H9 (cell line): Measurements from ENCODE around the gene LAMTOR5. TPM values are rescaled to one million over a fixed set of nuclear protein-coding genes. Genes with fewer than 3 reads are reported as not detected.

Experiments used
- DNase-seq: peaks from one replicate; pipeline ENCODE4 v3.0.0-alpha.2; 2017
- H2AFZ ChIP-seq: one replicate; pipeline ENCODE4 v1.6.1; 2013; ENCODE audit warnings: mild to moderate bottlenecking, low read length, control low read depth, moderate library complexity
- H2AK5ac ChIP-seq: 2 replicates; pipeline ENCODE4 v1.6.1; 2013; ENCODE audit warnings: low read length, control low read depth, mixed read lengths; ENCODE audit not compliant: insufficient read length
- H2BK120ac ChIP-seq: one replicate; pipeline ENCODE4 v1.6.1; 2013; ENCODE audit warnings: low read depth, mild to moderate bottlenecking, low read length, control low read depth, inconsistent platforms; ENCODE audit not compliant: poor library complexity, severe bottlenecking
- H2BK12ac ChIP-seq: 2 replicates; pipeline ENCODE4 v1.6.1; 2013; ENCODE audit warnings: low read length, control low read depth, mixed read lengths, low read depth; ENCODE audit not compliant: insufficient read length
- H2BK15ac ChIP-seq: 2 replicates; pipeline ENCODE4 v1.6.1; 2013; ENCODE audit warnings: low read depth, low read length, control low read depth
- H2BK20ac ChIP-seq: one replicate; pipeline ENCODE4 v1.6.1; 2013; ENCODE audit warnings: low read depth, mild to moderate bottlenecking, low read length, control low read depth, inconsistent platforms; ENCODE audit not compliant: poor library complexity, severe bottlenecking
- H2BK5ac ChIP-seq: 2 replicates; pipeline ENCODE4 v1.6.1; 2013; ENCODE audit warnings: low read length, control low read depth, mixed read lengths; ENCODE audit not compliant: insufficient read length
- H3K14ac ChIP-seq: 2 replicates; pipeline ENCODE4 v1.6.1; 2013; ENCODE audit warnings: low read length, control low read depth; ENCODE audit not compliant: insufficient read depth
- H3K18ac ChIP-seq: 2 replicates; pipeline ENCODE4 v1.6.1; 2013; ENCODE audit warnings: low read depth, mild to moderate bottlenecking, mixed read lengths, low read length, control low read depth; ENCODE audit not compliant: insufficient read length
- H3K23ac ChIP-seq: 2 replicates; pipeline ENCODE4 v1.6.1; 2013; ENCODE audit warnings: low read length, control low read depth, mixed read lengths, low read depth; ENCODE audit not compliant: insufficient read length
- H3K23me2 ChIP-seq: 2 replicates; pipeline ENCODE4 v1.6.1; 2013; ENCODE audit warnings: low read depth, mild to moderate bottlenecking, mixed read lengths, low read length, control low read depth; ENCODE audit not compliant: insufficient read length, poor library complexity, severe bottlenecking
- H3K27ac ChIP-seq: 2 replicates; pipeline ENCODE4 v1.5.1; 2013; ENCODE audit warnings: low read length, control low read depth, mixed read lengths, low read depth; ENCODE audit not compliant: insufficient read length
- H3K27me3 ChIP-seq: 2 replicates; pipeline ENCODE4 v1.6.1; 2013; ENCODE audit warnings: low read length, control low read depth, inconsistent platforms; ENCODE audit not compliant: insufficient read depth
- H3K4ac ChIP-seq: 2 replicates; pipeline ENCODE4 v1.6.1; 2013; ENCODE audit warnings: low read depth, mild to moderate bottlenecking, control low read depth, inconsistent platforms, low read length, moderate library complexity
- H3K4me1 ChIP-seq: 2 replicates; pipeline ENCODE4 v1.6.1; 2013; ENCODE audit warnings: low read length, control low read depth, inconsistent platforms; ENCODE audit not compliant: insufficient read depth
- H3K4me2 ChIP-seq: 2 replicates; pipeline ENCODE4 v1.6.1; 2013; ENCODE audit warnings: low read length, control low read depth, mixed read lengths; ENCODE audit not compliant: insufficient read length, insufficient read depth
- H3K56ac ChIP-seq: 2 replicates; pipeline ENCODE4 v1.6.1; 2013; ENCODE audit warnings: low read depth, mild to moderate bottlenecking, mixed read lengths, low read length, control low read depth; ENCODE audit not compliant: insufficient read length
- H3K79me1 ChIP-seq: 2 replicates; pipeline ENCODE4 v1.6.1; 2013; ENCODE audit warnings: low read depth, mild to moderate bottlenecking, moderate library complexity, low read length, control low read depth, inconsistent platforms; ENCODE audit not compliant: insufficient read depth, poor library complexity, severe bottlenecking
- H3K79me2 ChIP-seq: 2 replicates; pipeline ENCODE4 v1.6.1; 2013; ENCODE audit warnings: low read length, control low read depth, inconsistent platforms; ENCODE audit not compliant: insufficient read depth
- H3K9ac ChIP-seq: 2 replicates; pipeline ENCODE4 v1.6.1; 2013; ENCODE audit warnings: low read length, control low read depth, mixed read lengths; ENCODE audit not compliant: insufficient read length; ENCODE audit errors: extremely low read depth
- H3K9me3 ChIP-seq: one replicate; pipeline ENCODE4 v1.6.1; 2013; ENCODE audit warnings: low read depth, low read length, inconsistent platforms; ENCODE audit not compliant: control insufficient read depth
- H3T11ph ChIP-seq: one replicate; pipeline ENCODE4 v1.6.1; 2013; ENCODE audit warnings: mild to moderate bottlenecking, low read length, control low read depth, inconsistent platforms
- H4K20me1 ChIP-seq: one replicate; pipeline ENCODE4 v1.6.1; 2013; ENCODE audit not compliant: control insufficient read depth, insufficient read length, insufficient read depth
- H4K5ac ChIP-seq: 2 replicates; pipeline ENCODE4 v1.6.1; 2013; ENCODE audit warnings: low read depth, mild to moderate bottlenecking, mixed read lengths, low read length, control low read depth; ENCODE audit not compliant: insufficient read length
- H4K8ac ChIP-seq: replicated peaks from 2 replicates; pipeline ENCODE4 v1.6.1; 2013; ENCODE audit warnings: low read length, control low read depth, mixed read lengths, low read depth; ENCODE audit not compliant: insufficient read length
- H4K91ac ChIP-seq: 2 replicates; pipeline ENCODE4 v1.6.1; 2013; ENCODE audit warnings: low read depth, mild to moderate bottlenecking, moderate library complexity, mixed read lengths, low read length, control low read depth; ENCODE audit not compliant: insufficient read length
- H3K27ac Mint-ChIP-seq, 3 experiments: 2 replicates in 2 of 3; 3 replicates in 1 of 3; pipeline ENCODE4 v1.8.0; 2020 to 2021; ENCODE audit warnings: mixed read lengths in 3 of 3, mild to moderate bottlenecking in 1 of 3, moderate library complexity in 1 of 3
- H3K27me3 Mint-ChIP-seq: 2 replicates; pipeline ENCODE4 v1.8.0; 2021; ENCODE audit warnings: low read depth, mild to moderate bottlenecking, moderate library complexity, mixed read lengths
- H3K36me3 Mint-ChIP-seq, 3 experiments: 2 replicates in 2 of 3; 3 replicates in 1 of 3; pipeline ENCODE4 v1.8.0; 2020 to 2021; ENCODE audit warnings: low read depth in 3 of 3, mixed read lengths in 3 of 3; ENCODE audit not compliant: insufficient read depth in 1 of 3
- H3K4me1 Mint-ChIP-seq, 2 experiments: 2 replicates each; pipeline ENCODE4 v1.8.0; 2020; ENCODE audit warnings: mixed read lengths in 2 of 2
- H3K4me3 Mint-ChIP-seq, 2 experiments: 2 replicates in 1 of 2; 3 replicates in 1 of 2; pipeline ENCODE4 v1.8.0; 2020 to 2021; ENCODE audit warnings: mild to moderate bottlenecking in 2 of 2, mixed read lengths in 2 of 2, moderate library complexity in 1 of 2
- H3K9me3 Mint-ChIP-seq, 2 experiments: 2 replicates in 1 of 2; 3 replicates in 1 of 2; pipeline ENCODE4 v1.8.0; 2020; ENCODE audit warnings: mild to moderate bottlenecking in 2 of 2, mixed read lengths in 2 of 2, moderate library complexity in 1 of 2
- WGBS: extraction: QIAGEN DNeasy Blood & Tissue Kit; methylation state at CpG from one replicate; pipeline ENCODE4 v1.1.7; 2013; ENCODE audit warnings: missing lambda C conversion rate, low lambda C conversion rate, mixed read lengths; ENCODE audit not compliant: insufficient read length; ENCODE audit errors: extremely low coverage; 5-methylcytosine and 5-hydroxymethylcytosine counted together
- total RNA-seq: library from RNA; stranded (reverse); gene quantifications from 2 replicates; pipeline ENCODE4 v1.2.1, GENCODE V29; 2021
- TF ChIP-seq, protein P1 (sequence below): fragments of 200-600 bp; sonication (generic); conservative IDR thresholded peaks from 3 replicates; pipeline ENCODE4 v1.8.0; 2021; ENCODE audit warnings: antibody characterized with exemption, mild to moderate bottlenecking

Gene LAMTOR5
- total RNA-seq, 1 experiment from 2014 or later: 108 TPM

DNA sequence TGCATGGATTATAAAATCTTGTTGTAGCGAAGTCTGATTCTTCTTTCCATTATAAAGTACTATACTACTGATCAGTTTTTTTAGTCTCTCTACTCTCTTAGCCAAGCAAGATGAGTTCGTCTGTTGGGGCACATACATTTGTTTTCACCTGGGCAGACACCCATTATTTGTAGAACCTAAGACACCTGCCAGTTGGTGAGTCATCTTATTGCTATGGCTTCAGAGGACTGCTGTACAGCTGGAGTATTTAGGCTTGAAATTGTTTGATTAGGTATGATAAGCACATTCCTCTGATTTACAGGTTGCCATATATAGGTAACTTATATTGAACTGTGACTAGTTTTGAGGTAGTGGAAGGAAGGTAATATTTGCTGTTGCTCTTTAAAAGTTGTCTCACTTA is 51.1 kb downstream of the LAMTOR5 start:
- Histone ChIP-seq H3K79me2 (no peaks in the 10 kb centered on the region; the same call in 1 of the 2 replicates), H3K23me2 (no peaks in the 10 kb centered on the region), H2BK120ac (no peak overlapping the region), H3T11ph (no peak overlapping the region), H3K18ac (no peak overlapping the region), H3K9me3 (no peaks in the 10 kb centered on the region), H3K4me2 (no peak overlapping the region), H3K9ac (no peak overlapping the region), H3K56ac (no peak overlapping the region), H4K8ac (no peak overlapping the region), H2BK12ac (no peak overlapping the region), H4K20me1 (no peaks in the 10 kb centered on the region), H3K4ac (no peak overlapping the region), H3K27me3 (no peaks in the 10 kb centered on the region), H4K5ac (no peak overlapping the region), H3K4me1 (no peaks in the 10 kb centered on the region), H2BK15ac (no peak overlapping the region), H4K91ac (no peak overlapping the region), H2AFZ (no peak overlapping the region), H3K27ac (no peak overlapping the region), H3K14ac (no peak overlapping the region), H3K79me1 (peaks cover 6% of the 10 kb centered on the region), H2AK5ac (no peak overlapping the region), H2BK5ac (no peak overlapping the region), H2BK20ac (no peak overlapping the region), H3K23ac (no peak overlapping the region)
- Mint-ChIP-seq H3K4me1 (no peaks in the 10 kb centered on the region), H3K36me3 (peaks cover 9 to 28% (median 23%) of the 10 kb centered on the region in 3 experiments; a peak in 6 of 7 replicates), H3K27me3 (no peaks in the 10 kb centered on the region), H3K27ac (no peak overlapping the region), H3K4me3 (no peak overlapping the region), H3K9me3 (no peaks in the 10 kb centered on the region)
- TF ChIP-seq, protein P1, sequence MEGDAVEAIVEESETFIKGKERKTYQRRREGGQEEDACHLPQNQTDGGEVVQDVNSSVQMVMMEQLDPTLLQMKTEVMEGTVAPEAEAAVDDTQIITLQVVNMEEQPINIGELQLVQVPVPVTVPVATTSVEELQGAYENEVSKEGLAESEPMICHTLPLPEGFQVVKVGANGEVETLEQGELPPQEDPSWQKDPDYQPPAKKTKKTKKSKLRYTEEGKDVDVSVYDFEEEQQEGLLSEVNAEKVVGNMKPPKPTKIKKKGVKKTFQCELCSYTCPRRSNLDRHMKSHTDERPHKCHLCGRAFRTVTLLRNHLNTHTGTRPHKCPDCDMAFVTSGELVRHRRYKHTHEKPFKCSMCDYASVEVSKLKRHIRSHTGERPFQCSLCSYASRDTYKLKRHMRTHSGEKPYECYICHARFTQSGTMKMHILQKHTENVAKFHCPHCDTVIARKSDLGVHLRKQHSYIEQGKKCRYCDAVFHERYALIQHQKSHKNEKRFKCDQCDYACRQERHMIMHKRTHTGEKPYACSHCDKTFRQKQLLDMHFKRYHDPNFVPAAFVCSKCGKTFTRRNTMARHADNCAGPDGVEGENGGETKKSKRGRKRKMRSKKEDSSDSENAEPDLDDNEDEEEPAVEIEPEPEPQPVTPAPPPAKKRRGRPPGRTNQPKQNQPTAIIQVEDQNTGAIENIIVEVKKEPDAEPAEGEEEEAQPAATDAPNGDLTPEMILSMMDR: no peak
- DNase-seq: no peak
- no CpG with 5 or more reads among the region's 2 CpGs for WGBS
